CD14-positive monocyte (primary cell): Measurements from ENCODE around the gene EEF1AKMT1. TPM values are rescaled to one million over a fixed set of nuclear protein-coding genes. Genes with fewer than 3 reads are reported as not detected.

Experiments used
- DNase-seq, 3 donors: peaks; one replicate each; pipeline ENCODE4 v3.0.0-alpha.2; 2011 to 2022
- H2AFZ ChIP-seq: 2 replicates; pipeline ENCODE4 v1.6.0; 2012; ENCODE audit warnings: mild to moderate bottlenecking, low read depth, low read length, inconsistent platforms; ENCODE audit not compliant: insufficient read depth, poor library complexity, severe bottlenecking
- H3K27ac ChIP-seq, 2 donors: 1 replicate in 1 of 2; 2 replicates in 1 of 2; pipeline ENCODE4 v1.5.1; 2012 to 2013; ENCODE audit warnings: low read length in 2 of 2, control low read depth in 1 of 2, inconsistent platforms in 1 of 2, low read depth in 1 of 2, mild to moderate bottlenecking in 1 of 2
- H3K27me3 ChIP-seq, 2 donors: one replicate each; pipeline versions ENCODE4 v1.6.0 to v1.6.1; 2011 to 2013; ENCODE audit warnings: low read length in 2 of 2; ENCODE audit not compliant: control insufficient read depth in 2 of 2, insufficient read depth in 2 of 2
- H3K36me3 ChIP-seq, 2 donors: replicated peaks in 1 of 2; 1 replicate in 1 of 2; 2 replicates in 1 of 2; pipeline versions ENCODE4 v1.5.1 to v1.6.1; 2012 to 2013; ENCODE audit warnings: low read length in 2 of 2, control low read depth in 1 of 2, inconsistent platforms in 1 of 2, mild to moderate bottlenecking in 1 of 2; ENCODE audit not compliant: insufficient read depth in 2 of 2, control insufficient read depth in 1 of 2
- H3K4me1 ChIP-seq, 2 donors: 1 replicate in 1 of 2; 2 replicates in 1 of 2; pipeline versions ENCODE4 v1.5.1 to v1.6.1; 2012 to 2013; ENCODE audit warnings: low read length in 2 of 2, control low read depth in 1 of 2, inconsistent platforms in 1 of 2, mild to moderate bottlenecking in 1 of 2, moderate library complexity in 1 of 2; ENCODE audit not compliant: insufficient read depth in 2 of 2, control insufficient read depth in 1 of 2
- H3K4me2 ChIP-seq: replicated peaks from 2 replicates; pipeline ENCODE3; 2012; ENCODE audit warnings: low read length, moderate library complexity, mild to moderate bottlenecking; ENCODE audit not compliant: poor library complexity, severe bottlenecking; ENCODE audit errors: extremely low read depth
- H3K4me3 ChIP-seq, 3 experiments: fragments of 200-600 bp in 1 of 3; sonication (generic) in 1 of 3; replicated peaks in 1 of 3; 1 replicate in 2 of 3; 2 replicates in 1 of 3; pipeline ENCODE4 v1.5.1; 2011 to 2013; ENCODE audit warnings: low read length in 3 of 3, mild to moderate bottlenecking in 3 of 3, control low read depth in 2 of 3, low read depth in 2 of 3, inconsistent platforms in 1 of 3, moderate library complexity in 1 of 3
- H3K79me2 ChIP-seq: 2 replicates; pipeline ENCODE4 v1.6.0; 2012; ENCODE audit warnings: mild to moderate bottlenecking, control low read depth, inconsistent platforms, low read length, moderate library complexity; ENCODE audit not compliant: insufficient read depth
- H3K9ac ChIP-seq: 2 replicates; pipeline ENCODE4 v1.6.0; 2017; ENCODE audit warnings: low read length, mild to moderate bottlenecking; ENCODE audit not compliant: insufficient read depth, poor library complexity, severe bottlenecking
- H3K9me3 ChIP-seq, 2 donors: replicated peaks in 1 of 2; 1 replicate in 1 of 2; 2 replicates in 1 of 2; pipeline versions ENCODE4 v1.5.1 to v1.6.1; 2012 to 2013; ENCODE audit warnings: low read length in 2 of 2, control low read depth in 1 of 2; ENCODE audit not compliant: control insufficient read depth in 1 of 2, insufficient read depth in 1 of 2
- H4K20me1 ChIP-seq: 2 replicates; pipeline ENCODE4 v1.6.0; 2012; ENCODE audit warnings: mild to moderate bottlenecking, low read length, control low read depth, moderate library complexity; ENCODE audit not compliant: insufficient read depth
- H3K27ac Mint-ChIP-seq, 7 donors: one replicate each; pipeline ENCODE4 v1.8.0; 2020; ENCODE audit warnings: mild to moderate bottlenecking in 7 of 7, mixed read lengths in 7 of 7, moderate library complexity in 6 of 7, inconsistent platforms in 2 of 7
- H3K27me3 Mint-ChIP-seq, 3 donors: one replicate each; pipeline ENCODE4 v1.8.0; 2021 to 2022; ENCODE audit warnings: low read depth in 3 of 3, mild to moderate bottlenecking in 3 of 3, mixed read lengths in 3 of 3, moderate library complexity in 3 of 3, inconsistent platforms in 1 of 3
- H3K36me3 Mint-ChIP-seq, 2 donors: one replicate each; pipeline ENCODE4 v1.8.0; 2020; ENCODE audit warnings: mixed read lengths in 2 of 2, inconsistent platforms in 1 of 2, mild to moderate bottlenecking in 1 of 2
- H3K4me1 Mint-ChIP-seq: one replicate; pipeline ENCODE4 v1.8.0; 2020; ENCODE audit warnings: mild to moderate bottlenecking, mixed read lengths
- H3K4me3 Mint-ChIP-seq, 2 donors: one replicate each; pipeline ENCODE4 v1.8.0; 2020; ENCODE audit warnings: mild to moderate bottlenecking in 2 of 2, mixed read lengths in 2 of 2, moderate library complexity in 1 of 2
- H3K9me3 Mint-ChIP-seq, 7 donors: one replicate each; pipeline ENCODE4 v1.8.0; 2020 to 2022; ENCODE audit warnings: mixed read lengths in 7 of 7, mild to moderate bottlenecking in 6 of 7, moderate library complexity in 6 of 7, inconsistent platforms in 2 of 7
- WGBS: methylation state at CpG from one replicate; pipeline ENCODE4 v1.1.5; 2013; ENCODE audit warnings: missing lambda C conversion rate; ENCODE audit not compliant: insufficient coverage; 5-methylcytosine and 5-hydroxymethylcytosine counted together
- intact Hi-C, 2 donors: fragments of 100-400 bp; cut with micrococcal nuclease; formaldehyde crosslinking; loops; one replicate each; pipeline versions ENCODE4 v1.15.0 to v1.15.1; 2023
- polyA plus RNA-seq, 3 donors: library from polyadenylated mRNA; depleted of rRNA in 1 of 3; unstranded in 2 of 3; stranded (reverse) in 1 of 3; fragments of 300-500 nt in 2 of 3; fragments of >200 nt in 1 of 3; fragmentation: Illumina TruSeq in 2 of 3; gene quantifications; 1 replicate in 2 of 3; 2 replicates in 1 of 3; pipeline ENCODE4 v1.2.3, GENCODE V29; 2012 to 2021
- TF ChIP-seq, protein P1 (sequence below): fragments of 200-600 bp; IDR thresholded peaks from one replicate; pipeline ENCODE4 v1.8.0; 2022; ENCODE audit warnings: antibody characterized with exemption, mild to moderate bottlenecking

EEF1AKMT1 gene
- polyA plus RNA-seq, 3 donors = 1.7 to 4.2 (median 4.2) TPM

DNA sequence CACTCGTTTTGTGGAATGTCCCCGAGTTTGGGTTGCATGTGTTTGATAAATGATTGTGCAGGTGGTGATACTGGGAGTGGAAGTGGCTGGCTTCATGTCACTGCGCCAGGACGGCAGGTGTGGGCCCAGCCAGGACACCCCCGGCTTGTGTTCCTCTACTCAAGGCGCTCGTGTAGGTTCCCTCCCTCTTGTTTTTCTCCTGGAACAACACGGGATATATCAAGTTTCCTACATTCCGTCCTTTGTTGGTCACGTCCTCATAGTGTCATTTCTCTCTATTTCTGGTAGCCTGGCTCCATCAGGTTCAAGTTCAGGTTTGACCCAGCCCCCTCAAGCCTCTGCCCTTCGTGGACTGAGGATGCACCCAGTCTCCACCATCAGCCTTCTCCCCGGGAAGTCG lies 54.0 kb downstream of the EEF1AKMT1 start:
- Histone ChIP-seq H3K9ac (no peak overlapping the region), H4K20me1 (no peaks in the 10 kb centered on the region), H2AFZ (no peak overlapping the region), H3K4me3 (no peak overlapping the region), H3K9me3 (no peaks in the 10 kb centered on the region), H3K4me2 (no peak overlapping the region), H3K27ac (no peak overlapping the region), H3K27me3 (peaks cover 4 to 30% of the 10 kb centered on the region in 2 donors), H3K79me2 (no peaks in the 10 kb centered on the region), H3K36me3 (no peaks in the 10 kb centered on the region), H3K4me1 (peaks cover 6 to 10% of the 10 kb centered on the region in 2 donors)
- TF ChIP-seq, protein P1, sequence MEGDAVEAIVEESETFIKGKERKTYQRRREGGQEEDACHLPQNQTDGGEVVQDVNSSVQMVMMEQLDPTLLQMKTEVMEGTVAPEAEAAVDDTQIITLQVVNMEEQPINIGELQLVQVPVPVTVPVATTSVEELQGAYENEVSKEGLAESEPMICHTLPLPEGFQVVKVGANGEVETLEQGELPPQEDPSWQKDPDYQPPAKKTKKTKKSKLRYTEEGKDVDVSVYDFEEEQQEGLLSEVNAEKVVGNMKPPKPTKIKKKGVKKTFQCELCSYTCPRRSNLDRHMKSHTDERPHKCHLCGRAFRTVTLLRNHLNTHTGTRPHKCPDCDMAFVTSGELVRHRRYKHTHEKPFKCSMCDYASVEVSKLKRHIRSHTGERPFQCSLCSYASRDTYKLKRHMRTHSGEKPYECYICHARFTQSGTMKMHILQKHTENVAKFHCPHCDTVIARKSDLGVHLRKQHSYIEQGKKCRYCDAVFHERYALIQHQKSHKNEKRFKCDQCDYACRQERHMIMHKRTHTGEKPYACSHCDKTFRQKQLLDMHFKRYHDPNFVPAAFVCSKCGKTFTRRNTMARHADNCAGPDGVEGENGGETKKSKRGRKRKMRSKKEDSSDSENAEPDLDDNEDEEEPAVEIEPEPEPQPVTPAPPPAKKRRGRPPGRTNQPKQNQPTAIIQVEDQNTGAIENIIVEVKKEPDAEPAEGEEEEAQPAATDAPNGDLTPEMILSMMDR = no peak
- no peak for DNase-seq
- Mint-ChIP-seq H3K27me3 (peaks cover 5 to 26% (median 24%) of the 10 kb centered on the region in 3 donors), H3K4me1 (peaks cover 10% of the 10 kb centered on the region), H3K9me3 (no peaks in the 10 kb centered on the region), H3K36me3 (no peaks in the 10 kb centered on the region), H3K27ac (no peak overlapping the region), H3K4me3 (no peak overlapping the region)
- intact Hi-C loops = loop anchor here in 1 of 2 donors (10.0 kb wide), 1 partner anchor 205 kb away; no protein-coding TSS in a partner anchor
- 92% methylated on average over 11 of the region's 13 CpGs for WGBS

DNA sequence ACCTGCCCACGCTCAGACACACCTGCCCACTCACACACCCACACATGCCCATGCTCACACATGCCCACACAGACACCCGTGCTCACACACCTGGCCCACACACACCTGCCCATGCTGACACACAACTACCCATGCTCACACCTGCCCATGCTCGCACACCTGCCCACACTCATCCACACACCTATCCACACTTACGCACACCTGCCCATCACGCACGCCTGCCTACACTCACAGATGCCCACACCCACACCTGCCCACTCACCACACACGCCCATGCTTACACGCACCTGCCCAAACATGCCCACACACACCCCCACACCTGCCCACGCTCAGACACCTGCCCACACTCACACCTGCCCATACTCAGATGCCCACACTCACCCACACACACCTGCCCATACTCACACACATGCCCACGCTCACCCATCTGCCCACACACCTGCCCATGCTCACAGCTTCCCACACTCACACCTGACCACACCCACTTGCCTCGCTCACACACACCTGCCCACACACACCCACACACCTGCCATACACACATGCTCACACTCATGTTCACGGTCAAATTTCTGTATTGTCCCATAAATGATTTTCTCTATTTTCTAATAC lies 54.7 kb downstream of the EEF1AKMT1 start:
- 91% methylated on average over 10 of the region's 12 CpGs for WGBS
- intact Hi-C loops = loop anchor here in 1 of 2 donors (10.0 kb wide), 1 partner anchor 206 kb away; no protein-coding TSS in a partner anchor
- H3K27ac Mint-ChIP-seq = no peak overlapping the region

More for the DNA sequence above, 54.7 kb downstream of the EEF1AKMT1 start:
- no peak for DNase-seq
- H3K36me3 ChIP-seq = no peaks in the 10 kb centered on the region
- Mint-ChIP-seq H3K4me1 (peaks cover 11% of the 10 kb centered on the region), H3K4me3 (no peak overlapping the region), H3K9me3 (no peaks in the 10 kb centered on the region), H3K27me3 (peaks cover 7 to 26% (median 24%) of the 10 kb centered on the region in 3 donors), H3K36me3 (no peaks in the 10 kb centered on the region)
- H3K27me3 ChIP-seq = peaks cover 4 to 30% of the 10 kb centered on the region in 2 donors
- H3K9ac ChIP-seq = no peak overlapping the region
- no peaks in the 10 kb centered on the region for H3K9me3 ChIP-seq
- no peaks in the 10 kb centered on the region for H4K20me1 ChIP-seq
- H3K4me3 ChIP-seq = no peak overlapping the region
- H3K4me1 ChIP-seq = peaks cover 6 to 10% of the 10 kb centered on the region in 2 donors
- no peak overlapping the region for H2AFZ ChIP-seq
- no peaks in the 10 kb centered on the region for H3K79me2 ChIP-seq
- no peak overlapping the region for H3K27ac ChIP-seq
- H3K4me2 ChIP-seq = no peak overlapping the region
- TF ChIP-seq, protein P1 = no peak
